Astrocyte (in vitro differentiated cells and primary cell): ENCODE data around the gene FBLN1. TPM values are rescaled to one million over a fixed set of nuclear protein-coding genes. Genes with fewer than 3 reads are reported as not detected.
A peak's percentile ranks its signal among the peaks of the same experiment; 100 is the strongest.
"Not testable (repeated sequence)": the region's sequence is repeated elsewhere in the genome, so short reads cannot be mapped to it uniquely, and the experiment has no call there.

Experiments
- DNase-seq: peaks from one replicate; pipeline ENCODE4 v3.0.0-alpha.2; 2010; ENCODE audit warnings: low read depth
- FAIRE-seq: peaks from 2 replicates; lab custom pipeline; 2011; peaks lifted over from hg19 to GRCh38; lab: Jason Lieb, UNC
- H2AFZ ChIP-seq: 2 replicates; pipeline ENCODE4 v1.6.0; 2012; ENCODE audit warnings: low read depth, low read length, inconsistent platforms
- H3K27ac ChIP-seq: 2 replicates; pipeline ENCODE4 v1.5.1; 2011; ENCODE audit warnings: low read depth, low read length, inconsistent platforms
- H3K27me3 ChIP-seq: 2 replicates; pipeline ENCODE4 v1.6.0; 2011; ENCODE audit warnings: low read length, inconsistent platforms; ENCODE audit not compliant: insufficient read depth
- H3K36me3 ChIP-seq: 2 replicates; pipeline ENCODE4 v1.5.1; 2011; ENCODE audit warnings: low read length, inconsistent platforms; ENCODE audit not compliant: insufficient read depth
- H3K4me1 ChIP-seq: 2 replicates; pipeline ENCODE4 v1.5.1; 2011; ENCODE audit warnings: low read length, inconsistent platforms; ENCODE audit not compliant: insufficient read depth
- H3K4me2 ChIP-seq: 2 replicates; pipeline ENCODE4 v1.6.0; 2012; ENCODE audit warnings: low read length, inconsistent platforms
- H3K4me3 ChIP-seq: 2 replicates; pipeline ENCODE4 v1.5.1; 2011; ENCODE audit warnings: low read depth, mild to moderate bottlenecking, low read length, inconsistent platforms; ENCODE audit not compliant: insufficient read depth
- H3K79me2 ChIP-seq: 2 replicates; pipeline ENCODE4 v1.6.0; 2012; ENCODE audit warnings: mild to moderate bottlenecking, low read length, inconsistent platforms; ENCODE audit not compliant: insufficient read depth
- H3K9ac ChIP-seq: 2 replicates; pipeline ENCODE4 v1.6.0; 2012; ENCODE audit warnings: mild to moderate bottlenecking, low read length, inconsistent platforms
- H3K9me3 ChIP-seq: 2 replicates; pipeline ENCODE4 v1.5.1; 2012; ENCODE audit warnings: low read depth, mild to moderate bottlenecking, low read length, inconsistent platforms; ENCODE audit not compliant: insufficient read depth
- H4K20me1 ChIP-seq: 2 replicates; pipeline ENCODE4 v1.6.0; 2012; ENCODE audit warnings: low read length, inconsistent platforms; ENCODE audit not compliant: insufficient read depth
- H3K27ac Mint-ChIP-seq: one replicate; pipeline ENCODE4 v1.8.0; 2021; ENCODE audit warnings: mild to moderate bottlenecking, mixed read lengths; ENCODE audit not compliant: unreplicated experiment
- H3K27me3 Mint-ChIP-seq: one replicate; pipeline ENCODE4 v1.8.0; 2021; ENCODE audit warnings: low read depth, mixed read lengths; ENCODE audit not compliant: unreplicated experiment
- H3K36me3 Mint-ChIP-seq: one replicate; pipeline ENCODE4 v1.8.0; 2021; ENCODE audit warnings: low read depth, mixed read lengths; ENCODE audit not compliant: unreplicated experiment
- H3K4me1 Mint-ChIP-seq: one replicate; pipeline ENCODE4 v1.8.0; 2021; ENCODE audit warnings: low read depth, mixed read lengths; ENCODE audit not compliant: unreplicated experiment
- H3K4me3 Mint-ChIP-seq: one replicate; pipeline ENCODE4 v1.8.0; 2021; ENCODE audit warnings: mild to moderate bottlenecking, moderate library complexity, mixed read lengths; ENCODE audit not compliant: unreplicated experiment
- H3K9me3 Mint-ChIP-seq: one replicate; pipeline ENCODE4 v1.8.0; 2021; ENCODE audit warnings: mild to moderate bottlenecking, mixed read lengths; ENCODE audit not compliant: unreplicated experiment
- EZH2 ChIP-seq: IDR thresholded peaks from 2 replicates; pipeline ENCODE4 v1.6.1; 2012; ENCODE audit warnings: mild to moderate bottlenecking, low read length, inconsistent platforms; ENCODE audit not compliant: insufficient read depth
- total RNA-seq: library from RNA; stranded (reverse); gene quantifications from 2 replicates; pipeline ENCODE4 v1.2.1, GENCODE V29; 2021
- TF ChIP-seq, protein P1 (sequence below): IDR thresholded peaks from 2 replicates; pipeline ENCODE4 v1.5.1; 2011; ENCODE audit warnings: low read depth, mild to moderate bottlenecking, inconsistent platforms, low read length, moderate library complexity; ENCODE audit not compliant: insufficient read depth

Gene FBLN1
- total RNA-seq, 1 donor from 2014 or later, result 69.2 TPM

DNA sequence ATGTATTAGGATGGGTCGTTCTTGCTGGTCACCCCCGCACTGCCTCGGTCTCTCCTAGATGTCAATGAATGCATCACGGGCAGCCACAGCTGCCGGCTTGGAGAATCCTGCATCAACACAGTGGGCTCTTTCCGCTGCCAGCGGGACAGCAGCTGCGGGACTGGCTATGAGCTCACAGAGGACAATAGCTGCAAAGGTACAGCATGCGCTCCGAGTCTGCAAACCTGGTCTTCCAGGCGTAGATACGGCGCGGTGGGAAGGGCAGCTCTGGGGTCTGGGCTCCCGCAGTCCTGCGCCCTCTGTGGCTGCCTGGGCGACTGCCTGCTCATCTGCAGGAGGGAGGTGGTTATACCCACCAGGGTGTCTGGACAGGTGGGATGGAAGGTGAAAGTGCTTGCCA lies 31.0 kb downstream of the FBLN1 start:
- Histone ChIP-seq H4K20me1 (no peaks in the 10 kb centered on the region), H3K36me3 (peaks cover 5% of the 10 kb centered on the region), H3K4me2 (no peak overlapping the region), H3K9me3 (no peaks in the 10 kb centered on the region), H2AFZ (no peak overlapping the region), H3K27ac (no peak overlapping the region), H3K9ac (no peak overlapping the region), H3K79me2 (no peaks in the 10 kb centered on the region), H3K4me3 (no peak overlapping the region), H3K4me1 (peaks cover 30% of the 10 kb centered on the region), H3K27me3 (no peaks in the 10 kb centered on the region)
- Mint-ChIP-seq H3K36me3 (peaks cover 3% of the 10 kb centered on the region), H3K9me3 (no peaks in the 10 kb centered on the region), H3K4me1 (peaks cover 15% of the 10 kb centered on the region), H3K27me3 (no peaks in the 10 kb centered on the region), H3K27ac (no peak overlapping the region), H3K4me3 (no peak overlapping the region)
- FAIRE-seq, result no peak
- TF ChIP-seq, protein P1, sequence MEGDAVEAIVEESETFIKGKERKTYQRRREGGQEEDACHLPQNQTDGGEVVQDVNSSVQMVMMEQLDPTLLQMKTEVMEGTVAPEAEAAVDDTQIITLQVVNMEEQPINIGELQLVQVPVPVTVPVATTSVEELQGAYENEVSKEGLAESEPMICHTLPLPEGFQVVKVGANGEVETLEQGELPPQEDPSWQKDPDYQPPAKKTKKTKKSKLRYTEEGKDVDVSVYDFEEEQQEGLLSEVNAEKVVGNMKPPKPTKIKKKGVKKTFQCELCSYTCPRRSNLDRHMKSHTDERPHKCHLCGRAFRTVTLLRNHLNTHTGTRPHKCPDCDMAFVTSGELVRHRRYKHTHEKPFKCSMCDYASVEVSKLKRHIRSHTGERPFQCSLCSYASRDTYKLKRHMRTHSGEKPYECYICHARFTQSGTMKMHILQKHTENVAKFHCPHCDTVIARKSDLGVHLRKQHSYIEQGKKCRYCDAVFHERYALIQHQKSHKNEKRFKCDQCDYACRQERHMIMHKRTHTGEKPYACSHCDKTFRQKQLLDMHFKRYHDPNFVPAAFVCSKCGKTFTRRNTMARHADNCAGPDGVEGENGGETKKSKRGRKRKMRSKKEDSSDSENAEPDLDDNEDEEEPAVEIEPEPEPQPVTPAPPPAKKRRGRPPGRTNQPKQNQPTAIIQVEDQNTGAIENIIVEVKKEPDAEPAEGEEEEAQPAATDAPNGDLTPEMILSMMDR, result no peak
- TF ChIP-seq EZH2, result no peak
- no peak for DNase-seq

DNA sequence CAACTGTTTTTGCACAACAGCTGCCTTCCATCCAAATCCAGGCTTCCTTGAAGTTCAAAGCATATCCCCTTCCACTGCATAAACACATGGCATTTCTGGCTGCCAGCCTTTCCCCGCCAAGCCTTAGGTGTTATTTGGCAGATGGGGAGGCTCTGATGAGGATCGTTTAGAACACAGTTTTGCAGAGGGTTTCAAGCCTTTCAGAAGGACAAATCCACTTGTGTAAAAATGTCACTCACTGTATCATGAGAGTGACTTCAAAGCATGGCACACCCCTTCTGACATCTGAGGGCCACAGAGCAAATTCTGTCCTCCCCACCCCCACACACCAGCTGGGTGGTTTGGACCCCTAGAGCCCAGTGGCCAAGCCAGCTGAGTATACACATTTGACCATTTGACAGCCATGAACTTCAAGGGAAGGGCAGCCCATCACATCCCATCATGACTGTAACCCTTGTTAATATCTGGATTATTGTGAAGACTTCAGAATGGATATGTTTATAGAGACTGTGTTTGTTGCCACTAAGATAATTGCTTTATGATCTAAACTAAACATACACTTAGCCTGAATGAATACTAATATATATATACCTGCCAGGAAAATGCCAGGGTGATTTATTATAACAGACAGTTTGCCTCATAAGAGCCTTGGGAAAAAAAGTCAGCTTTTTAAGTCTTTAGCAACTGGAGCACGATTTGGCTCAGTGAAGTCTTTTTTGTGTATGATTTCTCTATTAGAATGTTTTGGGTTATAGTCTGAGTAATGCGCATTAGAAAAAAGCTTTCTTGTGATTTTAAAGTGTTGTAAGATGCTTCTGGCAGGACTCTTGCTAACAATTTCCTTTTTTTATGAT lies 31.9 kb downstream of the FBLN1 start:
- Histone ChIP-seq H3K27me3 (no peaks in the 10 kb centered on the region), H3K79me2 (no peaks in the 10 kb centered on the region), H3K9me3 (no peaks in the 10 kb centered on the region), H3K4me1 (peaks cover 31% of the 10 kb centered on the region), H3K4me3 (no peak overlapping the region), H3K27ac (no peak overlapping the region), H3K9ac (no peak overlapping the region), H4K20me1 (no peaks in the 10 kb centered on the region), H2AFZ (no peak overlapping the region), H3K36me3 (peaks cover 5% of the 10 kb centered on the region), H3K4me2 (no peak overlapping the region)
- FAIRE-seq (no peak), DNase-seq (peak; percentile 55)
- Mint-ChIP-seq H3K36me3 (peaks cover 3% of the 10 kb centered on the region), H3K4me1 (peaks cover 15% of the 10 kb centered on the region), H3K4me3 (no peak overlapping the region), H3K27ac (no peak overlapping the region), H3K27me3 (no peaks in the 10 kb centered on the region), H3K9me3 (no peaks in the 10 kb centered on the region)
- no peak for TF ChIP-seq EZH2
- TF ChIP-seq, protein P1, result no peak

DNA sequence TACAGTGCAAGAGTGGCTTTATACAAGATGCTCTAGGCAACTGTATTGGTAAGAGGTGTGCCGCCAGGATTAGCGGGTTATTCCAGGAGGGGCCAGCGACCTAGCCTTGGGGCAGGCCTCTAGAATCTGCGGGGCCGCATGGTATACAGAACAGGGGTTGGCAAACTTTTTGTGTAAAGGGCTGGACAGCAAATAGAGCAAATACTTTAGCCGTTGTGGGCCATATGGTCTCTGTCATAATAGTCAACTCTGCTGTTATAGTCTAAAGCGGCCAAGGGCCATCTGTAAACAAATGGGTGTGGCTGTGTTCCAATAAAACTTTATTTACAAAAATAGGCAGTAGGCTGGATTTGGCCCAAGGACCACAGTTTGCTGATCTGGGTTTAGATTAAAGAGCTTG lies 32.6 kb downstream of the FBLN1 start:
- Mint-ChIP-seq H3K9me3 (no peaks in the 10 kb centered on the region), H3K4me1 (peaks cover 12% of the 10 kb centered on the region), H3K27ac (no peak overlapping the region), H3K36me3 (peaks cover 3% of the 10 kb centered on the region), H3K4me3 (no peak overlapping the region), H3K27me3 (no peaks in the 10 kb centered on the region)
- Histone ChIP-seq H3K9me3 (no peaks in the 10 kb centered on the region), H2AFZ (no peak overlapping the region), H3K4me1 (peaks cover 30% of the 10 kb centered on the region), H3K27me3 (no peaks in the 10 kb centered on the region), H4K20me1 (no peaks in the 10 kb centered on the region), H3K9ac (no peak overlapping the region), H3K36me3 (peaks cover 5% of the 10 kb centered on the region), H3K4me2 (no peak overlapping the region), H3K4me3 (no peak overlapping the region), H3K79me2 (no peaks in the 10 kb centered on the region), H3K27ac (no peak overlapping the region)
- no peak for DNase-seq
- FAIRE-seq, result no peak
- TF ChIP-seq, protein P1, result no peak
- no peak for TF ChIP-seq EZH2

DNA sequence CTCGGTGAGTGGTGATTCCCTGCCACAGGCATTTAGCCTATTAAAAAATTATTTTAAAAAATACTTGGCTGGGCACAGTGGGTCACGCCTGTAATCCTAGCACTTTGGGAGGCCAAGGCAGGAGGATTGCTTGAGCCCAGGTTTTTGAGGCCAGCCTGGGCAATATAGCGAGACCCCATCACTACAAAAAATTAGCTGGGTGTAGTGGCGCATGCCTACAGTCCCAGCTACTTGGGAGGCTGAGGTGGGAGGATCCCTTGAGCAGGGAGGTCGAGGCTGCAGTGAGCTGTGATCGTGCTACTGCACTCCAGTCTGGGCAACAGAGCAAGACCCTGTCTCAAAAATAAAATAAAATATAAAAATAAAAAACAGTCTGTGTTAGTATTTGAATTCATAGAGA lies 33.2 kb downstream of the FBLN1 start:
- FAIRE-seq, H3K4me2 ChIP-seq, H3K27me3 Mint-ChIP-seq, H2AFZ ChIP-seq, H4K20me1 ChIP-seq, DNase-seq, H3K27ac Mint-ChIP-seq, H3K36me3 Mint-ChIP-seq, H3K9me3 Mint-ChIP-seq, H3K79me2 ChIP-seq, H3K9ac ChIP-seq, H3K36me3 ChIP-seq, H3K4me3 Mint-ChIP-seq, H3K4me3 ChIP-seq, H3K27me3 ChIP-seq, H3K9me3 ChIP-seq, H3K27ac ChIP-seq: not testable (repeated sequence)
- peaks cover 10% of the 10 kb centered on the region for H3K4me1 Mint-ChIP-seq
- H3K4me1 ChIP-seq, result peaks cover 27% of the 10 kb centered on the region
